Uterus (tissue), 4 donors: ENCODE measurements around the gene RABL2B. TPM values are rescaled to one million over a fixed set of nuclear protein-coding genes. Genes with fewer than 3 reads are reported as not detected.

Source experiments
- DNase-seq, 2 donors: peaks; one replicate each; pipeline ENCODE4 v3.0.0-alpha.2; 2019 to 2020
- H3K27ac ChIP-seq, 2 donors: fragments of 200-600 bp; sonication (generic); 1 replicate in 1 of 2; 2 replicates in 1 of 2; pipeline ENCODE4 v1.5.1; 2016 to 2018
- H3K27me3 ChIP-seq, 2 donors: fragments of 200-600 bp; sonication (generic); one replicate each; pipeline ENCODE4 v1.5.1; 2018 to 2019; ENCODE audit warnings: control low read depth in 1 of 2
- H3K36me3 ChIP-seq, 2 donors: fragments of 200-600 bp; sonication (generic); one replicate each; pipeline ENCODE4 v1.5.1; 2019; ENCODE audit warnings: control low read depth in 1 of 2
- H3K4me1 ChIP-seq, 2 donors: fragments of 200-600 bp; sonication (generic); one replicate each; pipeline ENCODE4 v1.5.1; 2018 to 2019; ENCODE audit warnings: control low read depth in 1 of 2
- H3K4me3 ChIP-seq, 2 donors: fragments of 200-600 bp; sonication (generic); 1 replicate in 1 of 2; 2 replicates in 1 of 2; pipeline ENCODE4 v1.5.1; 2018 to 2019; ENCODE audit warnings: mild to moderate bottlenecking in 1 of 2
- H3K9me3 ChIP-seq, 2 donors: fragments of 200-600 bp; sonication (generic); one replicate each; pipeline ENCODE4 v1.5.1; 2019; ENCODE audit warnings: control low read depth in 1 of 2
- POLR2A ChIP-seq, 2 donors: fragments of 450-650 bp; IDR thresholded peaks; one replicate each; pipeline ENCODE4 v1.6.1; 2016; ENCODE audit warnings: antibody characterized with exemption in 2 of 2, mild to moderate bottlenecking in 1 of 2, moderate library complexity in 1 of 2
- intact Hi-C: fragments of 100-400 bp; cut with DNase I; formaldehyde crosslinking; loops from one replicate; pipeline ENCODE4 v1.15.1; 2023; ENCODE audit warnings: low total_unique reads
- total RNA-seq, 4 donors: library from RNA; depleted of rRNA in 3 of 4; stranded (reverse); fragments of >200 nt in 3 of 4; gene quantifications; one replicate each; pipeline versions ENCODE4 v1.1.0 to v1.2.4, GENCODE V29; 2014 to 2023
- TF ChIP-seq, protein P1 (sequence below), 4 experiments: fragments of 200-600 bp in 2 of 4; fragments of 450-650 bp in 2 of 4; sonication (generic) in 2 of 4; IDR thresholded peaks; one replicate each; pipeline ENCODE4 v1.5.1; 2016 to 2019; ENCODE audit warnings: antibody characterized with exemption in 4 of 4, mild to moderate bottlenecking in 2 of 4, moderate library complexity in 1 of 4
- donor health status: DM: yes; HTN: yes; CAD: no.

Gene RABL2B
- total RNA-seq, 4 donors from 2014 or later = 1.2 to 38.5 (median 11.5) TPM

DNA sequence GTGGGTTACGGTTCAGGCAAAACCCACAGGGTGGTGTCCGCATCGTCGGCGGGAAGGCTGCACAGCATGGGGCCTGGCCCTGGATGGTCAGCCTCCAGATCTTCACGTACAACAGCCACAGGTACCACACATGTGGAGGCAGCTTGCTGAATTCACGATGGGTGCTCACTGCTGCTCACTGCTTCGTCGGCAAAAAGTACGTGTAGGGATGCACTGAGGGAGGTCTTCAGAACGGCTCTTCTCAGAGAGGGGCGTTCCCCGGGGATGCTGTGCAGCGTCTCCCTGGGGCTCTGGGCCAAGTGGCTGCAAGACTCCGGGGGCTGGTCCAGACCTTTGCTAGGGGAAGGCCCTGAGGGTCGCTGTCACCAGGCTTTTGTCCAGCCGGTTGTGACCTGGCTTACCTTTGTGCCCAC, 44.2 kb downstream of the RABL2B start:
- H3K27me3 ChIP-seq = no peaks in the 10 kb centered on the region
- DNase-seq = no peak

DNA sequence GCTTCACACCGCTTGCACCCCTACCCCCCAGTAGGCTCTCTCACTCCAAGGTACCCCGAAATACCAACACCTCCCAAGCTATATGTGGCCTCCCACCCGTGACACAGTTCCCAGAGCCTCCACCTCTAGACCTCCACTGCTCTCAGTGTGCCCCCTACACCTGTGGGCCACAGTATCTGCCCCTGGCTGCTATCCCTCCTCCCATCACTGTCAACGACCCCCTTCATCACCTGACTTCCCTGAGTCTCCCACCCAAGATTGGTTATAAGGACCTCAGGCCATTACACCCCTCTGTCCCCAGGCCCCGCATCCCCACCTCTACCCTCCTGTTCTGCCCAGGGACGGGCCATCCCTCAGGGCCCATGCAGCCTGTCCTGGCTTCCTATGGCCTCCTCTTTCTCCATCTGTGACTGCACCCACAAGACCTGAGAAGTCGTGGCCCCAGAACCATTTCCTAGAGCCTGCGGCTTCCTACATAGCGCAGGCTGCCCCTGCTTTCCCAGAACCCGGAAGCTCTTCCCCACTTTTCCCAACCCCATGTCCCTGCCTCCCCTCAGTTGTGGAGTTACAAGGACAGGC, 44.7 kb downstream of the RABL2B start:
- DNase-seq = no peak
- Histone ChIP-seq H3K27ac (no peak overlapping the region), H3K36me3 (no peaks in the 10 kb centered on the region), H3K4me1 (no peaks in the 10 kb centered on the region), H3K27me3 (no peaks in the 10 kb centered on the region), H3K9me3 (no peaks in the 10 kb centered on the region), H3K4me3 (no peak overlapping the region)
- TF ChIP-seq, protein P1, sequence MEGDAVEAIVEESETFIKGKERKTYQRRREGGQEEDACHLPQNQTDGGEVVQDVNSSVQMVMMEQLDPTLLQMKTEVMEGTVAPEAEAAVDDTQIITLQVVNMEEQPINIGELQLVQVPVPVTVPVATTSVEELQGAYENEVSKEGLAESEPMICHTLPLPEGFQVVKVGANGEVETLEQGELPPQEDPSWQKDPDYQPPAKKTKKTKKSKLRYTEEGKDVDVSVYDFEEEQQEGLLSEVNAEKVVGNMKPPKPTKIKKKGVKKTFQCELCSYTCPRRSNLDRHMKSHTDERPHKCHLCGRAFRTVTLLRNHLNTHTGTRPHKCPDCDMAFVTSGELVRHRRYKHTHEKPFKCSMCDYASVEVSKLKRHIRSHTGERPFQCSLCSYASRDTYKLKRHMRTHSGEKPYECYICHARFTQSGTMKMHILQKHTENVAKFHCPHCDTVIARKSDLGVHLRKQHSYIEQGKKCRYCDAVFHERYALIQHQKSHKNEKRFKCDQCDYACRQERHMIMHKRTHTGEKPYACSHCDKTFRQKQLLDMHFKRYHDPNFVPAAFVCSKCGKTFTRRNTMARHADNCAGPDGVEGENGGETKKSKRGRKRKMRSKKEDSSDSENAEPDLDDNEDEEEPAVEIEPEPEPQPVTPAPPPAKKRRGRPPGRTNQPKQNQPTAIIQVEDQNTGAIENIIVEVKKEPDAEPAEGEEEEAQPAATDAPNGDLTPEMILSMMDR (IDR thresholded peaks at IDR 0.05) = no peak
- no peak for TF ChIP-seq POLR2A (IDR thresholded peaks at IDR 0.05)
- intact Hi-C loops = no loop called here

More for the DNA sequence above, 44.2 kb downstream of the RABL2B start:
- intact Hi-C loops = no loop called here
- Histone ChIP-seq H3K36me3 (no peaks in the 10 kb centered on the region), H3K4me3 (no peak overlapping the region), H3K9me3 (no peaks in the 10 kb centered on the region), H3K27ac (no peak overlapping the region), H3K4me1 (no peaks in the 10 kb centered on the region)
- TF ChIP-seq POLR2A (IDR thresholded peaks at IDR 0.05) = no peak
- TF ChIP-seq, protein P1 (IDR thresholded peaks at IDR 0.05) = no peak

DNA sequence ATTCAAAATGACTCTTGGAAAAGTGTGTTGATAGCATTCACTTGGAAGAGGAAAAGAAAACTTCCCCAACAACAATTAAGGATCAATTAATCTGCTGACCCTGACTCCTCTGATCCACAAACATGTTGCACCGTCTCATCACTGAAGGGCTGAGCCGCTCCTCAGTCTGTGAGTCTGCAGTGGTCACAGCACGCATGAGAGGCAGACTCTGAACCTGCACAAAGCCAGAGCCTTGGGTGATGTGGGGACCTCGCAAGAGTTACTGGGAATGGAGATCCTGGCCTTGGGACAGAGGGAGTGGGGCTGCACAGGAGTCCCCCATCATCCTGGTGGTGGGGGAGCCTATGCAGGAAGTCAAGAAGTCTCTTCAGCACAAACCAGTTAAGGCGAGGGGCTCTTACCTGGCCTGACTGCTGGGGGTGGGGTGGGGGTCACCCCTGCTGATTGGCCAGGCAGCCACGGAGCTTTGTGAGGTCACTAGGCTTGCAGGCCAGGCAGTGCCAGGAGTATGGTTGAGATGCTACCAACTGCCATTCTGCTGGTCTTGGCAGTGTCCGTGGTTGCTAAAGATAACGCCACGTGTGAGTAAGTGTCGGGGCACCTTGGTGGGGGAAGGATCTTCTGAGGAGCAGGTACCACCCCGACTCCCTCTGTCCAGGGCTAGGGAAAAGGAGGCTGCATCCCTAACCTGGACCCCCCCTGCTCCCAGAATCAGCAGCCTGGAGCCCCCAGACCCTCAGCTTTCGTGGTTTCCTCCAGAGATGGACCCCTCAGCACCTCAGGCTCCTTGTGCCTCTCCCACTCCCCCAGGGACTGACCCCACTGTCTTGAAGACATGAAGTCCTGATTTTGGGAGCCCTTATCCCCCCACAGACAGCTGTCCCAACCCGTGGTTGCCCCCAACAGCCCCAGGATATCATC, 45.4 kb downstream of the RABL2B start, which contains the start of gene ACR:
TSS of gene ACR (plus strand) at position 477 of the 921 bp plus-strand sequence. CDS start at position 509, 32 bp downstream.
- no peaks in the 10 kb centered on the region for H3K27me3 ChIP-seq
- no peaks in the 10 kb centered on the region for H3K9me3 ChIP-seq
- intact Hi-C loops = no loop called here
- no peak for TF ChIP-seq POLR2A (IDR thresholded peaks at IDR 0.05)
- H3K27ac ChIP-seq = no peak within 1 kb of the TSS
- DNase-seq = no peak
- no peaks in the 10 kb centered on the region for H3K4me1 ChIP-seq
- no peaks in the 10 kb centered on the region for H3K36me3 ChIP-seq
- H3K4me3 ChIP-seq = no peak within 1 kb of the TSS

DNA sequence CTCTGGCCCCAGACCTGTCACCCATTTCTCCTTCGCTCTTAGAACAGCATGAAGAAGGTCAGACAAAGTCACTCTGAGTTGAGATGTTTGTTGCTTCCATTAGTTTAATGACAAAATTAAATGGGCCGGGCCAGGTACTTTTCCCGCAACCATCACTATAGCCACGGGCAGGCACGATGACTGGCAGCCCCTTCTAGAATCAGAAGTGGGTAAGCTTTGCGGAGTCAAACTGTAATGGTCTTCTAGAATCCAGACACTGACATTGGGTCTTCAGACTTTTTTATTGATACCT, 47.8 kb downstream of the RABL2B start:
- no peak overlapping the region for H3K4me3 ChIP-seq
- H3K27me3 ChIP-seq = no peaks in the 10 kb centered on the region
- H3K9me3 ChIP-seq = no peaks in the 10 kb centered on the region
- no peak for DNase-seq
- H3K36me3 ChIP-seq = no peaks in the 10 kb centered on the region
- no peaks in the 10 kb centered on the region for H3K4me1 ChIP-seq
- no peak overlapping the region for H3K27ac ChIP-seq
- intact Hi-C loops = no loop called here
- TF ChIP-seq, protein P1 (IDR thresholded peaks at IDR 0.05) = no peak
- TF ChIP-seq POLR2A (IDR thresholded peaks at IDR 0.05) = no peak

DNA sequence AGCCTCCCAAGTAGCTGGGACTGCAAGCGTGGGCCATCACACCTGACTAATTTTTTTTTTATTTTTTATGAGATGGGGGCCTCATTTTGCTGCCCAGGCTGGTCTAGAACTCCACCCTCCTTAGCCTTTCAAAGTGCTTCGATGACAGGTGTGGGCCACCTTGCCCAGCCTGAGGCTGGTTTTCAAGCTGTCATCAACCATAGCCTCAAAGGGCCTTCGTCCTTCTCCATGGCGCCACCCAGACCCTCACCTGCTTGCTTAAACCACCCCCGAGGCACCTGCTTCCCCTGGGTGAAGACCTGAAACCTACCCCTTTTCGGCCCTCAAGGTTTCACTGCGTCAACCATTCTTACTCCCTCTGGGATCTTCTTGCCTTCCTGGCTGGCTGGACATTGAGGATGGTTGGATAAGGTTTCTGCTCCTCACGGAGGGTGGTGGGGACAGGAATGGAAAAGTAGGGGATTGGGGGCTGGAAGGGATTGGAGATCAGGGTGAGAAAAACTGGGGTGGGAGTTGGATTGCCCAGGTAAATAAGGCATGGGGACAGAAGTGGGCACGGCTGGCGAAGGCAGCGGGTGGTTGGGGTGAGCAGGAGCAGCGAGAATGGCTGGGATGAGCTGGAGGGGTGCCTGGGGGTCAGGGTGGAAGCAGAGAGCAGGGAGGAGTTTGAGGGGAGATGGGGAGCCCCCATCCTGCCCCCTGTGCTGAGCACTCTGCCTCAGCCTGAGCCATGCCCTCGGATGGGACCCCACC, 48.3 kb downstream of the RABL2B start:
- H3K27me3 ChIP-seq = no peaks in the 10 kb centered on the region
- TF ChIP-seq, protein P1 (IDR thresholded peaks at IDR 0.05) = no peak
- no peak for TF ChIP-seq POLR2A (IDR thresholded peaks at IDR 0.05)

More for the DNA sequence above, 48.3 kb downstream of the RABL2B start:
- DNase-seq = peak in 1 of 2 donors; percentile 4
- H3K27ac ChIP-seq = no peak overlapping the region
- H3K4me1 ChIP-seq = no peaks in the 10 kb centered on the region
- no peaks in the 10 kb centered on the region for H3K9me3 ChIP-seq
- intact Hi-C loops = no loop called here
- H3K36me3 ChIP-seq = no peaks in the 10 kb centered on the region
- no peak overlapping the region for H3K4me3 ChIP-seq
